ENCODE measurements around the gene SEC14L2. TPM values are rescaled to one million over a fixed set of nuclear protein-coding genes. Genes with fewer than 3 reads are reported as not detected.

Gene SEC14L2
- total RNA-seq, 1 experiment from 2014 or later, result 9.4 TPM

- ChIA-PET CTCF (interaction anchor here (0.6 to 4.3 kb wide), 5 partner anchors 25 to 138 kb away, joined by 3 to 29 read pairs (median 3); partner anchors contain the start of gene SEC14L2), POLR2A (interaction anchor here (0.5 kb wide), 1 partner anchor 53 kb away, joined by 3 read pairs; no protein-coding TSS in a partner anchor)
- H3K36me3 ChIP-seq (ENCODE audit: control insufficient read depth, insufficient read depth, low read length), result no peaks in the 10 kb centered on the region; the same call in 1 of the 2 replicates
- Mint-ChIP-seq H3K27me3 (ENCODE audit: insufficient read depth, unreplicated experiment) (no peaks in the 10 kb centered on the region), H3K9me3 (ENCODE audit: unreplicated experiment) (no peaks in the 10 kb centered on the region), H3K36me3 (ENCODE audit: insufficient read depth, unreplicated experiment) (peaks cover 16% of the 10 kb centered on the region), H3K4me3 (ENCODE audit: unreplicated experiment) (peak within 1 kb of the TSS; percentile 85), H3K27ac (ENCODE audit: unreplicated experiment) (peak within 1 kb of the TSS; percentile 82), H3K4me1 (ENCODE audit: low read depth, unreplicated experiment) (peaks cover 27% of the 10 kb centered on the region)
- TF ChIP-seq CTCF (IDR thresholded peaks at IDR 0.05; ENCODE audit: insufficient read depth in 1 of 2, low read depth in 1 of 2, low read length in 1 of 2, severe bottlenecking in 1 of 2, unreplicated experiment in 1 of 2), result peak in 1 of 2 experiments; percentile 13
- H3K4me1 ChIP-seq, result peaks cover 27% of the 10 kb centered on the region
- intact Hi-C loops (cut with micrococcal nuclease; ENCODE audit: unreplicated experiment), result no loop called here
- no peaks in the 10 kb centered on the region for H3K9me3 ChIP-seq
- DNase-seq, result peak; percentile 80
- TSS peak; percentile 13 for BruUV-seq (replicated peaks)
- no peaks in the 10 kb centered on the region for H3K27me3 ChIP-seq (replicated peaks; ENCODE audit: control insufficient read depth, insufficient read depth, low read length)
- H3K4me3 ChIP-seq (ENCODE audit: low read depth, low read length), result peak within 1 kb of the TSS; percentile 62
These were observed 29.0 kb downstream of the SEC14L2 start, which contains the start of gene MTFP1 for GRCh38 chr22:30425616-30426387. MTFP1 (plus strand) TSS chr22:30425768; CDS start chr22:30425880, 112 bp downstream.

GRCh38 chr22:30426388-30427353, 29.9 kb downstream of the SEC14L2 start:
- H3K4me1 Mint-ChIP-seq (ENCODE audit: low read depth, unreplicated experiment), result peaks cover 22% of the 10 kb centered on the region
- intact Hi-C loops (cut with micrococcal nuclease; ENCODE audit: unreplicated experiment), result no loop called here
- no TSS peak for BruUV-seq (replicated peaks)
- Histone ChIP-seq H3K9me3 (no peaks in the 10 kb centered on the region), H3K27me3 (replicated peaks; ENCODE audit: control insufficient read depth, insufficient read depth, low read length) (no peaks in the 10 kb centered on the region), H3K4me3 (ENCODE audit: low read depth, low read length) (peak overlapping the region; percentile 62), H3K36me3 (ENCODE audit: control insufficient read depth, insufficient read depth, low read length) (no peaks in the 10 kb centered on the region; the same call in 1 of the 2 replicates), H3K4me1 (peaks cover 18% of the 10 kb centered on the region)
- H3K9me3 Mint-ChIP-seq (ENCODE audit: unreplicated experiment), result no peaks in the 10 kb centered on the region
- peak in 1 of 2 experiments; percentile 64 for DNase-seq
- peak overlapping the region; percentile 85 for H3K4me3 Mint-ChIP-seq (ENCODE audit: unreplicated experiment)
- H3K27me3 Mint-ChIP-seq (ENCODE audit: insufficient read depth, unreplicated experiment), result no peaks in the 10 kb centered on the region
- POLR2A ChIA-PET, result interaction anchor here (0.5 kb wide), 1 partner anchor 52 kb away, joined by 3 read pairs; no protein-coding TSS in a partner anchor
- peak; percentile 16 to 30 for TF ChIP-seq CTCF (IDR thresholded peaks at IDR 0.05; ENCODE audit: insufficient read depth in 1 of 2, low read depth in 1 of 2, low read length in 1 of 2, severe bottlenecking in 1 of 2, unreplicated experiment in 1 of 2)
- CTCF ChIA-PET, result interaction anchor here (0.6 to 1.0 kb wide), 4 partner anchors 26 to 139 kb away, joined by 3 to 4 read pairs (median 3); no protein-coding TSS in a partner anchor
- no peak overlapping the region for H3K27ac Mint-ChIP-seq (ENCODE audit: unreplicated experiment)
- H3K36me3 Mint-ChIP-seq (ENCODE audit: insufficient read depth, unreplicated experiment), result peaks cover 16% of the 10 kb centered on the region

GRCh38 chr22:30427871-30428270, 31.1 kb downstream of the SEC14L2 start:
- intact Hi-C loops (cut with micrococcal nuclease; ENCODE audit: unreplicated experiment), result no loop called here
- Mint-ChIP-seq H3K36me3 (ENCODE audit: insufficient read depth, unreplicated experiment) (peaks cover 16% of the 10 kb centered on the region), H3K4me3 (ENCODE audit: unreplicated experiment) (no peak overlapping the region), H3K9me3 (ENCODE audit: unreplicated experiment) (no peaks in the 10 kb centered on the region), H3K27ac (ENCODE audit: unreplicated experiment) (no peak overlapping the region), H3K27me3 (ENCODE audit: insufficient read depth, unreplicated experiment) (no peaks in the 10 kb centered on the region), H3K4me1 (ENCODE audit: low read depth, unreplicated experiment) (peaks cover 15% of the 10 kb centered on the region)
- peaks cover 14% of the 10 kb centered on the region for H3K4me1 ChIP-seq
- TF ChIP-seq CTCF (IDR thresholded peaks at IDR 0.05; ENCODE audit: insufficient read depth in 1 of 2, low read depth in 1 of 2, low read length in 1 of 2, severe bottlenecking in 1 of 2, unreplicated experiment in 1 of 2), result no peak
- no peaks in the 10 kb centered on the region for H3K9me3 ChIP-seq
- no TSS peak for BruUV-seq (replicated peaks)
- POLR2A ChIA-PET, result no interaction called here
- no peaks in the 10 kb centered on the region for H3K27me3 ChIP-seq (replicated peaks; ENCODE audit: control insufficient read depth, insufficient read depth, low read length)
- CTCF ChIA-PET, result interaction anchor here (0.7 kb wide), 1 partner anchor 41 kb away, joined by 4 read pairs; the partner anchor contains the start of gene RNF215
- no peak for DNase-seq
- H3K4me3 ChIP-seq (ENCODE audit: low read depth, low read length), result no peak overlapping the region
- H3K36me3 ChIP-seq (ENCODE audit: control insufficient read depth, insufficient read depth, low read length), result no peaks in the 10 kb centered on the region; the same call in 1 of the 2 replicates

Measured in Caco-2 (cell line).